A549 treated with RU486 at 1 μM for 4 hours (cell line): ENCODE results near the gene TM7SF3. TPM values are rescaled to one million over a fixed set of nuclear protein-coding genes. Genes with fewer than 3 reads are reported as not detected.

Source experiments
- total RNA-seq: library from RNA; stranded (reverse); fragments of 200-300 nt; extraction: Qiagen RNA extraction; gene quantifications from 5 replicates; pipeline ENCODE4 v1.2.3, GENCODE V29; 2022; ENCODE audit warnings: low read depth

Gene TM7SF3, protein sequence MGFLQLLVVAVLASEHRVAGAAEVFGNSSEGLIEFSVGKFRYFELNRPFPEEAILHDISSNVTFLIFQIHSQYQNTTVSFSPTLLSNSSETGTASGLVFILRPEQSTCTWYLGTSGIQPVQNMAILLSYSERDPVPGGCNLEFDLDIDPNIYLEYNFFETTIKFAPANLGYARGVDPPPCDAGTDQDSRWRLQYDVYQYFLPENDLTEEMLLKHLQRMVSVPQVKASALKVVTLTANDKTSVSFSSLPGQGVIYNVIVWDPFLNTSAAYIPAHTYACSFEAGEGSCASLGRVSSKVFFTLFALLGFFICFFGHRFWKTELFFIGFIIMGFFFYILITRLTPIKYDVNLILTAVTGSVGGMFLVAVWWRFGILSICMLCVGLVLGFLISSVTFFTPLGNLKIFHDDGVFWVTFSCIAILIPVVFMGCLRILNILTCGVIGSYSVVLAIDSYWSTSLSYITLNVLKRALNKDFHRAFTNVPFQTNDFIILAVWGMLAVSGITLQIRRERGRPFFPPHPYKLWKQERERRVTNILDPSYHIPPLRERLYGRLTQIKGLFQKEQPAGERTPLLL
- total RNA-seq: 59.3 to 79.8 TPM (median 73.3 TPM) in 5 replicates

DNA sequence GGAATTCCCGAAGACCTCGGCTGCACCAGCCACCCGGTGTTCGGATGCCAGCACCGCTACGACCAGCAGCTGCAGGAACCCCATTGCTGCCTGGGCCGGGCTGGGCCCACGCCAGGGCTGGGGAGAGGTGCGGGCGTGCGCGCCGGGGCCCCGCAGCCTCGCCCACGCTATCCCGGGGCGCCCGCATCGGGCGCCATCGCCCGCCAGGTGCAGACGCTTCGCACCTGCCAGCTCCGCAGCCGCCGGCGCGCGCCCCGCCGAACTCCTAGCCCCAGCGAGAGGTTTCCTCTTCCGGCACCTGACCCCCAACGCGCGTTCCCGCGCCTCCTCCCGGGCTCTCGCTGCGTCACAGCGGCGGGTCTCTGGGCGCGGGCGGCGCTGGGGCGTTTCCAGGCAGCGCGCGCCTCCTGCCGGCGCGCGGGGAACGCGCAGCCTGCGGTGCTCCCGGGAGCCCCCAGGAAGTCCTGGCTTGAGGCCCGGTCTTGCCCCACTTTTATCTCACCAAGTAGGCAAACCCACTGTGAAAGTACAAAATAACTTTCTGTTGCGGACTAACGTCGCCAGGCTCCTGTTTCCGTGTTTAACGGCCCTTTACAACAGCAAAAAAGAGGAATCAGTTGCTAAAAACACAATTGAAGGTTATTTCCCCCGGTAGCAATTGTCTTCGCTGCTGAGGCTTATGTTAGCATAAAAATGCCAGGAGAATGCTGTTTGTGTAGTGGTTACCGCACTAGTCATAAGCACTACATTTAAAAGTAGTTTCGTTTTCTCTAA, at the start of gene TM7SF3:
Gene TM7SF3 (minus strand): TSS at position 300 of the 774 bp plus-strand sequence. CDS start 216 bp downstream, at position 84.

DNA sequence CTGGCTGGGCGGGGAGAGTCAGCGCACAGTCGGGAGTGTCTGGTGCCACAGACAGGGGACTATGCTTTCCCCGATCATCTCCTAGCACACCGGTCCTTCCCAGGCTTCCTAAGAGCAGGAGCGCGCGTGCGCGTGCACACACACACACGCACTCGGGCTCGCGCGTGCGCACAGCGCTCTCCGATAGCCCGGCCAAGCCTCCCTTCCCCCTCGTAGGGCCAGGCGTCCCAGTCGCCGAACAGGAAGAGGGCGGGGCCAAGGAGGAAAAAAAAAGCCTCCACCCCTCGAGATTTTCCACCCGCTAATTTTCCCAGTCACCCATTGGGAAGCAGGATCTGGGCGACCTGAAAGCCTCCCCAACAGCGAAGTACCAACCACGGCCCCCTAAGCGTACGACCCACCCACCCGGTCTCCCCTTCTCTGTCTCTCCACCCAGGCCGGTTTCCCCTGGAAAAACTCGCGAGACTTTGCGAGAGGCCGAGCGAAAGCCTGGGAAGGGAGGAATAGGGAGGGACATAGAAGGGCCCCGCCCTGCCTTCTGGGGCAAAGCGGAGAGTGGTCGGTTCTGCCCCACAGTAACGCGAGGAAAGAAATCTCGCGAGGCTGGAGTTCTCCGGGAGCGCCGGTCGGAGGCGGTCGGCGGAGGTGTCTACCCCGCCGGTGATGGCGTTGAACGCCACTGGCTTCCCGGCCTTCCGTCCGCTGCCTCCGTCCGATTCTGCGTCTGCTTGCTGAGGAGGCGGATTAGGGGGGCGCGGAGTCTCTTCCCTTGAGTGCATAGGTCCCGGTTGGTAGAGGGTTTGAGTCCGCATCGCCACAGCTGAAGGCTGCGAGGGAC, 76.1 kb downstream of the TM7SF3 start, which contains the start of the genes FGFR1OP2 and INTS13:
Gene FGFR1OP2 (plus strand): TSS at position 608 of the 838 bp plus-strand sequence. CDS start 15,689 bp downstream, outside the sequence.
Gene INTS13 (minus strand): TSS at position 119 of the 838 bp plus-strand sequence. CDS start 1,178 bp downstream, outside the sequence.

Other genes with a start within 250 kb of the TM7SF3 start
- 1.3 to 2.5 TPM (median 2.4 TPM) in 5 replicates for gene ITPR2, start 181.2 kb downstream of the TM7SF3 start, total RNA-seq
- 22.3 to 34.2 TPM (median 25.2 TPM) in 5 replicates for gene INTS13, start 76.4 kb downstream of the TM7SF3 start, total RNA-seq
- gene FGFR1OP2, start 75.9 kb downstream of the TM7SF3 start, total RNA-seq: 26.4 to 36.4 TPM (median 28.1 TPM) in 5 replicates
- 18.9 to 32.8 TPM (median 29.2 TPM) in 5 replicates for gene MED21, start 8.2 kb upstream of the TM7SF3 start, total RNA-seq
- not detected in 5 replicates for gene C12orf71, start 68.2 kb upstream of the TM7SF3 start, total RNA-seq
- 9.8 to 17.0 TPM (median 13.6 TPM) in 5 replicates for gene STK38L, start 229.9 kb upstream of the TM7SF3 start, total RNA-seq